Endothelial cell of umbilical vein (primary cell): ENCODE results near the gene PPM1H. TPM values are rescaled to one million over a fixed set of nuclear protein-coding genes. Genes with fewer than 3 reads are reported as not detected.

Experiments
- BruUV-seq: library from RNA; stranded (reverse); fragments of 400-500 nt; replicated peaks from 2 replicates; lab custom pipeline; 2021; lab: Mats Ljungman, UMichigan
- CTCF ChIA-PET: fragments of 300-600, 350-600 bp; sonication (Branson Sonifier 250); formaldehyde crosslinking; loops from one replicate; lab custom pipeline; 2021; ENCODE audit warnings: antibody characterized with exemption, inconsistent platforms; lab: Charles Lee
- POLR2A ChIA-PET: fragments of 300-600, 350-600 bp; sonication (Branson Sonifier 250); formaldehyde crosslinking; loops from one replicate; lab custom pipeline; 2021; ENCODE audit warnings: antibody characterized with exemption, inconsistent platforms; lab: Charles Lee
- DNase-seq: peaks from one replicate; pipeline ENCODE4 v3.0.0-alpha.2; 2011; ENCODE audit warnings: low read depth, low spot score
- FAIRE-seq: peaks from 2 replicates; lab custom pipeline; 2011; peaks lifted over from hg19 to GRCh38; lab: Jason Lieb, UNC
- H2AFZ ChIP-seq: 2 replicates; pipeline ENCODE4 v1.6.0; 2012; ENCODE audit warnings: low read depth, low read length, control low read depth, inconsistent platforms
- H3K27ac ChIP-seq: 2 replicates; pipeline ENCODE4 v1.5.1; 2011; ENCODE audit warnings: low read depth, mild to moderate bottlenecking, control low read depth, low read length, moderate library complexity; ENCODE audit not compliant: insufficient read depth
- H3K27me3 ChIP-seq, 2 experiments: 2 replicates each; pipeline versions ENCODE4 v1.6.0 to v1.6.1; 2011; ENCODE audit warnings: low read length in 2 of 2, mixed read lengths in 1 of 2; ENCODE audit not compliant: control insufficient read depth in 2 of 2, insufficient read depth in 2 of 2
- H3K36me3 ChIP-seq, 2 experiments: 2 replicates in 1 of 2; 3 replicates in 1 of 2; pipeline ENCODE4 v1.5.1; 2011; ENCODE audit warnings: low read length in 2 of 2, mild to moderate bottlenecking in 1 of 2, moderate library complexity in 1 of 2; ENCODE audit not compliant: control insufficient read depth in 2 of 2, insufficient read depth in 2 of 2; ENCODE audit errors: extremely low read depth in 1 of 2
- H3K4me1 ChIP-seq: 3 replicates; pipeline ENCODE4 v1.5.1; 2011; ENCODE audit warnings: mild to moderate bottlenecking, low read length; ENCODE audit not compliant: control insufficient read depth, insufficient read depth; ENCODE audit errors: extremely low read depth
- H3K4me2 ChIP-seq: 2 replicates; pipeline ENCODE4 v1.6.1; 2011; ENCODE audit warnings: low read length, control low read depth, mixed read lengths; ENCODE audit not compliant: insufficient read depth
- H3K4me3 ChIP-seq, 3 experiments: fragments of 200-600 bp in 1 of 3; sonication (generic), shearing (Covaris generic) in 1 of 3; replicated peaks in 1 of 3; 2 replicates each; pipeline ENCODE4 v1.5.1; 2011 to 2016; ENCODE audit warnings: control low read depth in 3 of 3, low read length in 3 of 3, mild to moderate bottlenecking in 2 of 3, inconsistent platforms in 1 of 3, low read depth in 1 of 3, moderate library complexity in 1 of 3; ENCODE audit not compliant: insufficient read depth in 1 of 3
- H3K79me2 ChIP-seq: 2 replicates; pipeline ENCODE4 v1.6.0; 2012; ENCODE audit warnings: low read length, inconsistent platforms; ENCODE audit not compliant: control insufficient read depth, insufficient read depth
- H3K9ac ChIP-seq: replicated peaks from 2 replicates; pipeline ENCODE3; 2011; ENCODE audit warnings: low read length, control low read depth; ENCODE audit not compliant: insufficient read depth; ENCODE audit errors: extremely low read depth
- H3K9me1 ChIP-seq: replicated peaks from 3 replicates; pipeline ENCODE4 v1.6.0; 2011; ENCODE audit warnings: mild to moderate bottlenecking, low read length; ENCODE audit not compliant: control insufficient read depth, insufficient read depth; ENCODE audit errors: extremely low read depth
- H3K9me3 ChIP-seq: replicated peaks from 2 replicates; pipeline ENCODE4 v1.5.1; 2012; ENCODE audit warnings: low read length, inconsistent platforms; ENCODE audit not compliant: control insufficient read depth, insufficient read depth
- H4K20me1 ChIP-seq: replicated peaks from 2 replicates; pipeline ENCODE3; 2011; ENCODE audit warnings: mild to moderate bottlenecking, low read length; ENCODE audit not compliant: control insufficient read depth, insufficient read depth; ENCODE audit errors: extremely low read depth
- CTCF ChIP-seq, 2 donors: IDR thresholded peaks; 1 replicate in 1 of 2; 2 replicates in 1 of 2; pipeline ENCODE4 v1.5.1; 2011; ENCODE audit warnings: low read length in 2 of 2, mild to moderate bottlenecking in 2 of 2, moderate library complexity in 2 of 2, control low read depth in 1 of 2, inconsistent platforms in 1 of 2, low read depth in 1 of 2; ENCODE audit not compliant: insufficient read depth in 1 of 2; ENCODE audit errors: extremely low read depth in 1 of 2
- EZH2 ChIP-seq: IDR thresholded peaks from 2 replicates; pipeline ENCODE4 v1.6.1; 2012; ENCODE audit warnings: borderline replicate concordance, low read depth, mild to moderate bottlenecking, moderate library complexity, low read length, inconsistent platforms; ENCODE audit not compliant: severe bottlenecking
- FOS ChIP-seq: IDR thresholded peaks from 2 replicates; pipeline ENCODE4 v1.6.1; 2011; ENCODE audit warnings: mild to moderate bottlenecking, low read length, moderate library complexity, borderline replicate concordance; ENCODE audit not compliant: insufficient read depth
- GATA2 ChIP-seq: IDR thresholded peaks from 2 replicates; pipeline ENCODE4 v1.7.0; 2011; ENCODE audit warnings: low read depth, mild to moderate bottlenecking, moderate library complexity, mixed read lengths, low read length; ENCODE audit not compliant: insufficient read length, insufficient read depth
- JUN ChIP-seq: IDR thresholded peaks from 2 replicates; pipeline ENCODE4 v1.6.1; 2011; ENCODE audit warnings: borderline replicate concordance, low read depth; ENCODE audit not compliant: insufficient read length, insufficient read depth
- MYC ChIP-seq: IDR thresholded peaks from one replicate; pipeline ENCODE4 v1.6.1; 2011; ENCODE audit warnings: mild to moderate bottlenecking, low read depth, low read length
- POLR2A ChIP-seq: IDR thresholded peaks from 2 replicates; pipeline ENCODE4 v1.6.1; 2012; ENCODE audit warnings: low read depth, mild to moderate bottlenecking, control low read depth, low read length
- POLR2AphosphoS5 ChIP-seq: IDR thresholded peaks from 2 replicates; pipeline ENCODE4 v1.6.1; 2012; ENCODE audit warnings: low read depth, mild to moderate bottlenecking, control low read depth, low read length, moderate library complexity; ENCODE audit not compliant: insufficient read depth
- dilution Hi-C: fragments of 300-500 bp; cut with MboI; formaldehyde crosslinking; loops from one replicate; pipeline ENCODE4 v1.15.0; 2019; ENCODE audit warnings: low sequenced_read_pairs; ENCODE audit not compliant: extremely low pct_ligation_motif_present
- intact Hi-C: fragments of 100-400 bp; cut with micrococcal nuclease; formaldehyde crosslinking; loops from one replicate; pipeline ENCODE4 v1.10.0; 2022
- polyA plus RNA-seq, 4 experiments: library from polyadenylated mRNA; depleted of rRNA in 3 of 4; stranded (reverse) in 3 of 4; unstranded in 1 of 4; fragments of >200 nt; gene quantifications; 2 replicates each; pipeline versions ENCODE4 v1.2.1 to v1.2.3, GENCODE V29; 2011 to 2012; ENCODE audit warnings: missing spikeins in 1 of 4
- total RNA-seq: library from RNA; stranded (reverse); gene quantifications from 2 replicates; pipeline ENCODE4 v1.2.3, GENCODE V29; 2021
- TF ChIP-seq, protein P1 (sequence below): IDR thresholded peaks from 2 replicates; pipeline ENCODE4 v1.6.1; 2011; ENCODE audit not compliant: insufficient read depth, insufficient read length

PPM1H gene
- total and polyA plus RNA-seq, 2 donors (not counting 3 experiments of a cell fraction or from before 2014, with no cell fraction given): 1.0 to 7.2 TPM

GRCh38 chr12:62833634-62834033 is 101.3 kb downstream of the PPM1H start:
- no TSS peak for BruUV-seq
- dilution Hi-C loops: no loop called here
- H3K36me3 ChIP-seq: no peaks in the 10 kb centered on the region
- no peak overlapping the region for H3K4me2 ChIP-seq
- no peaks in the 10 kb centered on the region for H3K27me3 ChIP-seq
- POLR2A ChIA-PET: no interaction called here
- no peak overlapping the region for H3K9ac ChIP-seq
- no peak for TF ChIP-seq FOS
- TF ChIP-seq, protein P1, sequence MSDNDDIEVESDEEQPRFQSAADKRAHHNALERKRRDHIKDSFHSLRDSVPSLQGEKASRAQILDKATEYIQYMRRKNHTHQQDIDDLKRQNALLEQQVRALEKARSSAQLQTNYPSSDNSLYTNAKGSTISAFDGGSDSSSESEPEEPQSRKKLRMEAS: no peak
- TF ChIP-seq MYC: no peak
- TF ChIP-seq CTCF (IDR thresholded peaks at IDR 0.05; ENCODE audit: extremely low read depth in 1 of 2, insufficient read depth in 1 of 2, low read depth in 1 of 2, low read length in 2 of 2): no peak
- TF ChIP-seq JUN: no peak
- TF ChIP-seq GATA2: no peak
- TF ChIP-seq EZH2: no peak
- no peak for TF ChIP-seq POLR2A
- no peak for TF ChIP-seq POLR2AphosphoS5
- no peaks in the 10 kb centered on the region for H3K4me1 ChIP-seq
- DNase-seq: no peak
- intact Hi-C loops: no loop called here
- no peaks in the 10 kb centered on the region for H4K20me1 ChIP-seq
- no peak overlapping the region for H3K4me3 ChIP-seq
- H3K27ac ChIP-seq: no peak overlapping the region
- no peaks in the 10 kb centered on the region for H3K9me3 ChIP-seq
- no peak for FAIRE-seq
- H3K9me1 ChIP-seq: no peaks in the 10 kb centered on the region
- H2AFZ ChIP-seq: no peak overlapping the region
- CTCF ChIA-PET: interaction anchor here (1.5 kb wide), 1 partner anchor 252 kb away, joined by 4 read pairs; no protein-coding TSS in a partner anchor
- no peaks in the 10 kb centered on the region for H3K79me2 ChIP-seq
